ENCODE measurements around the gene AMN. TPM values are rescaled to one million over a fixed set of nuclear protein-coding genes. Genes with fewer than 3 reads are reported as not detected.

AMN gene
- total and polyA plus RNA-seq, 8 donors = 1.3 to 781 (median 13.8) TPM

GRCh38 chr14:102920998-102921304, 1.5 kb upstream of the AMN start:
- intact Hi-C loops (cut with DNase I; ENCODE audit: low total_unique reads) = no loop called here
- 95 to 100% (median 98%) methylated on average over 1 of the region's 1 CpG for WGBS, 5 donors
- TF ChIP-seq POLR2AphosphoS5 (IDR thresholded peaks at IDR 0.05) = no peak
- no peak for TF ChIP-seq EP300 (IDR thresholded peaks at IDR 0.05)
- TF ChIP-seq CTCF (IDR thresholded peaks at IDR 0.05) = no peak
- TF ChIP-seq POLR2A (IDR thresholded peaks at IDR 0.05) = no peak
- Histone ChIP-seq H3K9me3 (no peaks in the 10 kb centered on the region), H3K27ac (no peak overlapping the region), H3K36me3 (no peaks in the 10 kb centered on the region), H3K27me3 (peaks cover 11 to 43% (median 34%) of the 10 kb centered on the region in 3 donors), H3K4me3 (no peak overlapping the region), H3K4me1 (peaks cover 6 to 22% (median 19%) of the 10 kb centered on the region in 4 donors)
- no peak for DNase-seq

DNA sequence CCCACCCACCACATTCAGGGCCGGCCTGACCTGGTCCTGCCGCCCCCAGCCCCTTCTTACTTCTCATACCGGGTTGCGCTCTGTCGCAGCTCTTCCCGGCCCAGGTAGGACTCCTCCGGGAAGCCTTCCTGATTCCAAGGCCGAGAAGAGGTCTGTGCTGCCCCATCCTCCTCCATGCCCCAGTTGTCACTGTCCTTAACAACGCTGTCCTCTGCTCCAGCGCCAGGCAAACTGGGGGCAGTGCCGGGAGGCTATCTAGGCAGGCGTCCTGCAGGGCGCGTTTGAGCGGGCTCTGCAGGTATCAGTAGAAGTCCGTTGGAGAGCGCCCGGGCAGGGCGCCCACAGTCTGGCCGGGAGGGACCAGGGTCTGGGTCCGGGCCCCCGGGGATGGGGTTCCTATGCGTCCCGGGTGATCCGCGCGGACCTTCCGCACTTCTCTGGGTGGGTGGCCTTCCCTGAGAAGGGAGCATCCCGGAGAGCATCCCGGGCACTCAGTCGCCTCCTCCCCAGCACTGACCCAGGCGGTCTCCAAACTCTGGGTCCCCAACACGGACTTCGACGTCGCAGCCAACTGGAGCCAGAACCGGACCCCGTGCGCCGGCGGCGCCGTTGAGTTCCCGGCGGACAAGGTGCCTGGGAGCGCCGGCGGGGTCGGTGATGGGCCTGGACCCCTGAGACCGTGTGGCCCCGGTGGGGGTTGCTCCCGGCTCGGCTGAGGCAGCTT, 900 bp downstream of the AMN start:
- H3K4me3 ChIP-seq = peak overlapping the region; percentile 3 to 43 (median 38)
- no peak for TF ChIP-seq CTCF (IDR thresholded peaks at IDR 0.05)
- TF ChIP-seq POLR2A (IDR thresholded peaks at IDR 0.05) = no peak
- TF ChIP-seq EP300 (IDR thresholded peaks at IDR 0.05) = no peak
- TF ChIP-seq POLR2AphosphoS5 (IDR thresholded peaks at IDR 0.05) = no peak
- H3K9me3 ChIP-seq = no peaks in the 10 kb centered on the region
- intact Hi-C loops (cut with DNase I; ENCODE audit: low total_unique reads) = no loop called here
- peaks cover 11 to 66% (median 39%) of the 10 kb centered on the region in 3 donors for H3K27me3 ChIP-seq
- H3K36me3 ChIP-seq = no peaks in the 10 kb centered on the region
- 5 to 13% (median 7%) methylated on average over 10 to 53 of the region's 53 CpGs for WGBS, 5 donors
- H3K27ac ChIP-seq = no peak overlapping the region
- no peak for DNase-seq
- H3K4me1 ChIP-seq = peaks cover 15 to 32% (median 29%) of the 10 kb centered on the region in 4 donors

DNA sequence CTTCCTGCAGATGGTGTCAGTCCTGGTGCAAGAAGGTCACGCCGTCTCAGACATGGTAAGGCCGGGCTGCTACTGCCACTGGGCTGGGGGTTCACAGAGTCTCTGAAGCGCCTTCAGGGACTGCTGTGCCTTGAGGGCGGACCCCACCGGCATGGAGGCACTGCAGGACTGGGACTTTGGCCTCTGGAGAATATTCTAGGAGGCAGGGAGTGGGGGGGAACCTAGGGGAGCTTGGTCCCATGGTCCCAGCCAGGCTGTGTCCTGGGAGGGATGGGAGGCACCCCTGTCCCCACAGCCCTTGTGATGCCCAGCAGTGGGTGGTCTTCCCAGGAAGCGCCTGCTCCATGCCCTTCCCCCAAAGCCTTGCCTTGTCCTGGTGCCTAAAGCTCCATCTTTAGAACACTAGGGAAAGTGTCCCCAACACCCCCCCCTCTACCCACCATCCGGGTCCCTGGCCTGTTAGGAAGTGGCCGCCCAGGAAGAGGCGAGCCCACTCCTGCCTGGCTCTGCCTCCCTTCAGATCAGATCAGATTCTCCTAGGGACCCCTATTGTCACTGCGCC, 1.5 kb downstream of the AMN start:
- 59 to 71% (median 60%) methylated on average over 8 to 11 of the region's 11 CpGs for WGBS, 5 donors
- H3K27ac ChIP-seq = no peak overlapping the region
- H3K9me3 ChIP-seq = no peaks in the 10 kb centered on the region
- H3K4me3 ChIP-seq = no peak overlapping the region
- intact Hi-C loops (cut with DNase I; ENCODE audit: low total_unique reads) = no loop called here
- DNase-seq = no peak
- TF ChIP-seq CTCF (IDR thresholded peaks at IDR 0.05) (no peak), POLR2AphosphoS5 (IDR thresholded peaks at IDR 0.05) (no peak), EP300 (IDR thresholded peaks at IDR 0.05) (no peak), POLR2A (IDR thresholded peaks at IDR 0.05) (no peak)
- no peaks in the 10 kb centered on the region for H3K36me3 ChIP-seq
- peaks cover 22 to 38% (median 35%) of the 10 kb centered on the region in 4 donors for H3K4me1 ChIP-seq
- H3K27me3 ChIP-seq = peaks cover 13 to 73% (median 45%) of the 10 kb centered on the region in 3 donors

DNA sequence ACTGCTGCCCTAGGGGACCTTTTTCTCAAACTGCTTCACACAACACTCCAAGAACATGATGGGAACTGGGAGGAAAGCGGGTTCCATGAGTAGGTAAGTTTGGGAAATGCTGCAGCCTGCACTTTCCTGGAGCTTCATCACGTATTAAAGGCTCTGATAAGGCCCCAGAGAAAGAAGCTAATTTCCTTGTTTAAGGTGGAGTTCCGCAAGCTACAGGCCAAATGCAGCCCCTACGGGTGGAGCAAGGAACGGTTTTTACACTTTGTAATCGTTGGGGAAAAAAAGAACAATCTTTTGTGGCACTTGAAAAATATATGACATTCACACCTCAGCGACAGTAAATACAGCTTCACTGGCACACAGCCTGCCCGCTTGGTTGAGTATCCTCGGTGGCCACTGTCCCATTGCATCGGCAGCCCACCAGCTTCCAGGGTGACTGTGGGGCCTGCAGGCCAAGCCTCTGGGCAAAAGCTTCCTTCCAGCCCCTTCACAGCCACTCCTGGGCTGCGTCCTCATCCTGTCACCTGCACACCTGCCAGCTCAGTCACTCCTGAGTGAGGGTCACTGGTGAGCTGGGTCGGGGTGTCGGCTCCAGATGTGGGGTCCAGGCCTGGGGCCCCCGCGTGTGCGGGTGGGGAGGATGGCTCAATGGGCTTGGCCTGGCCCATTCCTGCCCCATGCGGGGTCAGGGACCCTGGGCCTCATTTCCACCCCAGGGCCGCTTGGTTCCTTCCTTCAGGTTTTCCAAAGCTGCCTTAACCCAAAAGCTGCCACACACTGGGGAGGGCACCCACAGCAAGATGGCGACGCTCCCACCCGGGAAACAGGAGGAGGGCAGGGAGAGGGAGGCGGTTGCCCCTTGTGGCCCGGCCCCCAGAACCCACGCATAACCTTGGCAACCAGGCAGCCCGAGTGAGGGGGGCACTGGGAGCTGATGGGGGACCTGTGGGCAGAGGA, 2.4 kb downstream of the AMN start:
- no peak for TF ChIP-seq POLR2A (IDR thresholded peaks at IDR 0.05)
- TF ChIP-seq POLR2AphosphoS5 (IDR thresholded peaks at IDR 0.05) = no peak
- no peak for TF ChIP-seq CTCF (IDR thresholded peaks at IDR 0.05)
- peaks cover 18 to 82% (median 54%) of the 10 kb centered on the region in 3 donors for H3K27me3 ChIP-seq
- no peak for DNase-seq
- no peak overlapping the region for H3K4me3 ChIP-seq
- WGBS, 5 donors = 81 to 86% (median 85%) methylated on average over 20 to 25 of the region's 25 CpGs
- intact Hi-C loops (cut with DNase I; ENCODE audit: low total_unique reads) = no loop called here
- no peak overlapping the region for H3K27ac ChIP-seq
- no peaks in the 10 kb centered on the region for H3K36me3 ChIP-seq
- H3K4me1 ChIP-seq = peaks cover 31 to 47% (median 44%) of the 10 kb centered on the region in 4 donors
- no peaks in the 10 kb centered on the region for H3K9me3 ChIP-seq
